Nucleus accumbens (tissue), 56 donors: ENCODE measurements around the gene ACLY.
"Not testable (repeated sequence)": the region's sequence is repeated elsewhere in the genome, so short reads cannot be mapped to it uniquely, and the experiment has no call there.

Experiments used
- DNase-seq, 56 donors: peaks; one replicate each; lab custom pipeline; 2025; lab: John Stamatoyannopoulos, UW

ACLY gene

GRCh38 chr17:41882756-41883155 is 36.0 kb downstream of the ACLY start:
- no peak for DNase-seq

GRCh38 chr17:41880130-41880529 is 38.6 kb downstream of the ACLY start:
- DNase-seq, result no peak

DNA sequence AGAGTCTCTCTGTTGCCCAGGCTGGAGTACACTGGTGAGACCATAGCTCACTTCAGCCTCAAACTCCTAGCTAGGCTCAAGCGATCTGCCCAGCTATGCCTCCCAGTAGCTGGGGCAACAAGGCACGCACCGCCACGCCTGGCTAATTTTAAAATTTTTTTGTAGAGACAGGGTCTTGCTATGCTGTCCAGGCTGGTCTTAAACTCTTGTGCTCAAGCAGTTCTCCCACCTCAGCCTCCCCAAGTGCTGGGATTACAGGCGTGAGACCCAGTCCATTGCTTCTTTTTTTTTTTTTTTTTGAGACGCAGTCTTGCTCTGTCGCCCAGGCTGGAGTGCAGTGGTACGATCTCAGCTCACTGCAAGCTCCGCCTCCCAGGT is 44.5 kb downstream of the ACLY start:
- DNase-seq, result not testable (repeated sequence)

DNA sequence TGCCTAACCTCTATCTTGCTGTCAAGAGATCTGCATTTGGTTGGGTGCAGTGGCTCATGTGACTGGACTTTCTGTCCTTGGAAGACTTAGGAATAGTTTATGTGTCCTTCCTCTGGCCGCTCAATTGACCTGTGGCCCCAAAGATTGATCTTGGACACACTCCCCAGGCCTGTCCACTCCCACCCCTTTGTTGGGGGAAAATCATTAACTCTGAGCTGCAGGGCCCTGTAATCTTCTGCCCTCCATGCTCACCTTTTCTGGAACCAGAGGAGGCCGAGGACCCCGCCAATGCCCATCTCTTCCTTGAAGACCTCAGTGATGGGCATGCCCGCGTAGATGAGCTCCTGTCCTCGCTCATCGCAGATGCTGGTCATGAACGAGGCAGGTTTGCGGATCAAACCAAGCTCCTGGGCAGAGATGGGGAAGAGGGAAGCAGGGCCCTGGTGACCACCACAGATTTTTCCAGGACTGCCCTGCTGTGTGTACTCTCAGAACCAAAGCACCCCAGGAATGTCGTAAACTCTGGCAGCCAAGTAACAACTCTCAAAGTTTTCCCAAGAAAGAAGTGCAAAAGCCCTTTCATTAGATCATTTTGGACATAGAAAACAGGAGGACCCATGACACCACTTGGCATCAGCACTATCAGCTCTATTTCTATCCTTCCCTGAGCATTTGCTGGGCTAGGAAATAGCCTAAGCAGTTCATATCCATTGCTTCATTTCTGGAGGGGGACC is 45.0 kb downstream of the ACLY start:
- DNase-seq, result no peak

DNA sequence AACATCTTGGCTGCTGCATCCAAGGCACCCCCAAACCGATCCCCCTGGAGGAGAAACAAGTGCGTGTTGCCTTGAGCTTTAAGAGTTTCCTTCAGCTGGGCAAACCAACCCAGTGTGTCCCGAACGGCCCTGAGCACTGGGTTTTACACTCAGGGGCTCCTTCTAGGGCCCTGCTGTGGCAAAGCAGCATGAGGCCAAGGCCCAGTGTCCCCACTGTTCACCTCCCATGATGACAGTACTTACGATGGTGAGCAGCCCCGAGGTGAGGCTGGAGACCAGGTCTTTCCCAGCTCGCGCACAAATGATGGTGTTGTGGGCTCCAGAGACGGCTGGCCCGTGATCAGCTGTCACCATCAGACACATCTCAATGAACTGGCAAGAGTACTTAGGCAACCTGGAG is 47.0 kb downstream of the ACLY start:
- no peak for DNase-seq

- no peak for DNase-seq
These were observed 48.1 kb downstream of the ACLY start for GRCh38 chr17:41870627-41871026.

DNA sequence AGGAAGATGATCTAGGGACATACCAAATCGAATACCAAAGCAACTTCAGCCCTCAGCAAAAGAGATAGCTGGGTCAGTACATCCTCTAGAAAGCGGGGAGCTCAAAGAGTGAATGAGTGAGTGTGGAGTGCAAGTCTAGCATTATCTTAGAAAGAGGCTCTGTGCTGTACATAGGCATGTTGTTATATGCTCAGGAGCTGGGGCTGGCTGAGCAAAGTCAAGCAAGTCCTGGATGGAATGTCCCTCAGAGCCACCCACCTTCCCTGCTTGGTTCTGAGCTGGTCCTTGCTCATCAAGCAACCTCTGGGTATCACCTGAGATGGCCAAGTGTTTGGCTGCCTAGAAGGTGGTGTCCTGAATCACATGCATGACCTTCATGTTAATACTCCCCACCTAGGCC is 48.7 kb downstream of the ACLY start:
- DNase-seq, result no peak

DNA sequence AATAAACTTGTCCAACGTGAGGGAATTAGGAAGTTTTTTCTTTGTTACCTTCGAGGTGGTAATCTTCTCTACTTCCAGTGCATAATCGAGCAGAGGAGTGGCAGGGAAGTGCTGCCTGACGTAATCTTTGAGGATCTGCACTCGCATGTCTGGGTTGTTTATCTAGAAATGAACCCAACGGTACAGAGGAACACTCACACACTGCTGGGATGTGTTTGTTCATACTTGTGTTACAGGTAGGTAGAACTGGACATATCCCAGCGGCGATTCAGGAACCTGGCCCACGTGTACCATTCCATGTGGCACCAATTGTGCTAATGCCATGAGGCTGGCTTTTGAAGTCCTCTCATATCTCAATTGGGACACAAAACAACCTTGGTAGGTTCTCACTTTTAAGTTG is 49.3 kb downstream of the ACLY start:
- no peak for DNase-seq

- no peak for DNase-seq
These were observed 50.2 kb downstream of the ACLY start for GRCh38 chr17:41868568-41868967.

- DNase-seq, result no peak
These were observed 53.2 kb downstream of the ACLY start for GRCh38 chr17:41865596-41865893.

- peak in 55 of 56 donors; percentile 49 to 94 (median 83) for DNase-seq
These were observed 53.7 kb downstream of the ACLY start, which contains the start of gene KLHL11 for GRCh38 chr17:41864836-41865595. Gene KLHL11, minus strand, starts transcription at chr17:41865423. Its CDS starts 53 bp downstream, at chr17:41865370.

- peak in 5 of 56 donors; percentile 30 to 66 (median 44) for DNase-seq
These were observed 54.3 kb downstream of the ACLY start for GRCh38 chr17:41864498-41864835.

- DNase-seq, result no peak
These were observed 55.5 kb downstream of the ACLY start for GRCh38 chr17:41863074-41863848.

DNA sequence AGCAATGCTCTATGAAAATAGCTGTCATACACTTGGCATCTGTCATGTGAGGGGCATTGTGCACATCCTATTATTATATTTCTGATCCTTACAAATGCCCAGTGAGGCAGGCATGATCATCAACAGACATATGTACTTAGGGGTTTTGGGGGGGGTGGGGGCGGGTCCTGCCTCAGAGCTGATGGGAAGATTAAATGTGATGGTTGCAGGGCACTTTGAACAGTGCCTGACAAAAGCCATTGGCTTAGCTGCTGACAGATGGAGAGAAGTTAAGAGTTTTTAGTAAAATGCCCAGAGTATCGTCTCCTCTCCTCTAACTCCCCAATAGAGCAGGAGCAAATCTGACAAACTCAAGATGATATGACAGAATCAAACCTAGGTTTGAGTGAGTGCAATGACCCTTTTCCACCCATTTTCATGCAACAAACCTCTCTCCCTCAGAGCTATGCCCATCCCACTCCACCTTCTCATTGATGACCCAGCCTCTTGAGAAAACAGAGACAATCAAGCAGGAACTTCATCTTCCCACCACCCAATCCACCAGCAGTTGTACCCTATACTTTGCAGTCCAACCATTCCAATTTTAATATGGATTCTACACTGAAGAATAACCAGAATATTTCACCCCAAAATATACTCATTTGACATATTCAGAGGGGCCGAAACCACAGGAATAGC is 58.4 kb downstream of the ACLY start:
- DNase-seq, result no peak

- not testable (repeated sequence) for DNase-seq
These were observed 67.4 kb downstream of the ACLY start for GRCh38 chr17:41851382-41851781.

DNA sequence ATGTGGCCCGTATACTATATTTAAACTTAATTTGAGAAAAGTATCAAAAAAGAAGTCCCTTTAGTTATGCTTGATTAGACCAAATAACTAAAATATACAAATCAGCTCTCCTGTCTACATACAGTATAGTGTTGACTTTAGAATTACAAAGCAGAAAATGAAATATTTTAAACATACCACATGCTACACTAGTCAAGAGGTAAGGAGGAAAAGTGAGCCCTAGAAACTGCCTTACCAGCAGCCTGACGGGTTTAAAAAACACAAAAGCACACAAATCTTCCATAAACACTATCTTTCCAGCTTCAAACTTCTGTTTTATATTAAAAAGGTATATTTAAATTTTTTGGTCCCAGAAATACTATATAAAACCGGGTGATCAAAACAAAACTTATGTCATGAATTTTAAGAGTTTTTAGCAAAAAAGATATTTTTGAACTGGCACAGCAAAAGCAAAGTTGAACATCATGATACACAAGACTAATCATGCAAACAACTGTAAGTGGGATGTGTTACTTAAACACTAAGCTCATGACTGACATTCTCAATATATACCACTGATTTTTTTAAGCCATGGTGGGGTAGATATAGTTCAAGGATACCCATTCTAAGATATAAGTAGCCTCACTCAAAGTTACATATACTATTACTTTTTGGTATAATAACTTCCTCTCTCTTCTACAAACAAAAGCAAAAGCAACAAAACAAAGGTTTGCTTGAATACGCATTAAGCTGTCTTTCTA is 69.3 kb downstream of the ACLY start:
- no peak for DNase-seq

GRCh38 chr17:41848788-41849187 is 70.0 kb downstream of the ACLY start:
- DNase-seq, result no peak

GRCh38 chr17:41844971-41845370 is 73.8 kb downstream of the ACLY start:
- no peak for DNase-seq

- DNase-seq, result not testable (repeated sequence)
These were observed 78.0 kb downstream of the ACLY start for GRCh38 chr17:41840781-41841180.

DNA sequence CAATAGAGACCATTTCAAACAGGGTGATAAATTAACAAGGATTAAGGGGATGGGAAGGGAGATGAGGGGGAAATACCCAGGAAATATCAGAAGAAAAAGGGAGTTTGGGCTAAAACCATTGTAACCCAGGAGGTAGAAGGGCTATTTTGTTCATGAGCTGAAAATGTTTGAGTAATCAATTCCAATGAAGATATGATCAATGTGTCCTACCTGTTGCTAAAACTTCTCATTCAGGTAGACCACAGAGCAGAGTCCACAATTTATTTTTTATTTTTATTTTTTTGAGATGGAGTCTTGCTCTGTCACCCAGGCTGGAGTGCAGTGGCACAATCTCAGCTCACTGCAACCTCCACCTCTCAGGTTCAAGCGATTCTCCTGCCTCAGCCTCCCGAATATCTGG is 79.3 kb downstream of the ACLY start:
- DNase-seq, result not testable (repeated sequence)
